Measurements from ENCODE around the gene PKD1. TPM values are rescaled to one million over a fixed set of nuclear protein-coding genes. Genes with fewer than 3 reads are reported as not detected.

PKD1 gene
- total RNA-seq, 2 donors from 2014 or later: 71.8 to 122 TPM

DNA sequence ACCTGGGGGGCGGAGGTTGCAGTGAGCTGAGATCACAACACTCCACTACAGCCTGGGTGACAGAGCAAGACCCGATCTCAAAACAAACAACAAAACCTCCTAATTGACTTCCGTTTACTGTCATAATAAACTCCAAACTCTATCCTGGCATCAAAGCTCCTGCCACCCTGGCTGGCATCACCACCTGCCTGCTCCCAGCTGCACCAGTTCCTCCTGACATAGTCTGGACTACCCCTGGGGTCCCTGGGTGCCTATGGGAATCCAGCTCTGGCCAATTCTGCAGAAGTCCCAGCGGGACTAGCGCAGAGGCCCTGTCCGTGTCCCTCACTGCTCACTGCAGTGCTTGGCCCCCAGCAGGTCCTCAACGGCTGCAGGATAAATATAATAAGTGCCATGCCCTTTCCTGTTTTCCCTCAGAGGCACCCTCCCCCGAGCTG, 88.8 kb downstream of the PKD1 start:
- peaks cover 22% of the 10 kb centered on the region for H3K36me3 Mint-ChIP-seq (ENCODE audit: low read depth)
- H3K27ac Mint-ChIP-seq: peak overlapping the region; percentile 62
- H3K4me3 Mint-ChIP-seq: peak overlapping the region; percentile 86
- H3K9me3 Mint-ChIP-seq: no peaks in the 10 kb centered on the region
- no peaks in the 10 kb centered on the region for H3K27me3 Mint-ChIP-seq
- ATAC-seq (replicated peaks): no peak
- peaks cover 4% of the 10 kb centered on the region for H3K4me1 Mint-ChIP-seq

- no peak overlapping the region for H3K27ac Mint-ChIP-seq
- H3K9me3 Mint-ChIP-seq: no peaks in the 10 kb centered on the region
- no peaks in the 10 kb centered on the region for H3K27me3 Mint-ChIP-seq
- ATAC-seq (replicated peaks): no peak
- peaks cover 15% of the 10 kb centered on the region for H3K36me3 Mint-ChIP-seq (ENCODE audit: low read depth)
- H3K4me1 Mint-ChIP-seq: peaks cover 4% of the 10 kb centered on the region
- peak overlapping the region; percentile 86 for H3K4me3 Mint-ChIP-seq
These were observed 89.5 kb downstream of the PKD1 start for GRCh38 chr16:2045965-2046892.

- Mint-ChIP-seq H3K36me3 (ENCODE audit: low read depth) (no peaks in the 10 kb centered on the region), H3K4me3 (no peak overlapping the region), H3K27ac (no peak overlapping the region), H3K9me3 (no peaks in the 10 kb centered on the region), H3K27me3 (no peaks in the 10 kb centered on the region), H3K4me1 (peaks cover 4% of the 10 kb centered on the region)
- no peak for ATAC-seq (replicated peaks)
These were observed 91.2 kb downstream of the PKD1 start for GRCh38 chr16:2044541-2044940.

DNA sequence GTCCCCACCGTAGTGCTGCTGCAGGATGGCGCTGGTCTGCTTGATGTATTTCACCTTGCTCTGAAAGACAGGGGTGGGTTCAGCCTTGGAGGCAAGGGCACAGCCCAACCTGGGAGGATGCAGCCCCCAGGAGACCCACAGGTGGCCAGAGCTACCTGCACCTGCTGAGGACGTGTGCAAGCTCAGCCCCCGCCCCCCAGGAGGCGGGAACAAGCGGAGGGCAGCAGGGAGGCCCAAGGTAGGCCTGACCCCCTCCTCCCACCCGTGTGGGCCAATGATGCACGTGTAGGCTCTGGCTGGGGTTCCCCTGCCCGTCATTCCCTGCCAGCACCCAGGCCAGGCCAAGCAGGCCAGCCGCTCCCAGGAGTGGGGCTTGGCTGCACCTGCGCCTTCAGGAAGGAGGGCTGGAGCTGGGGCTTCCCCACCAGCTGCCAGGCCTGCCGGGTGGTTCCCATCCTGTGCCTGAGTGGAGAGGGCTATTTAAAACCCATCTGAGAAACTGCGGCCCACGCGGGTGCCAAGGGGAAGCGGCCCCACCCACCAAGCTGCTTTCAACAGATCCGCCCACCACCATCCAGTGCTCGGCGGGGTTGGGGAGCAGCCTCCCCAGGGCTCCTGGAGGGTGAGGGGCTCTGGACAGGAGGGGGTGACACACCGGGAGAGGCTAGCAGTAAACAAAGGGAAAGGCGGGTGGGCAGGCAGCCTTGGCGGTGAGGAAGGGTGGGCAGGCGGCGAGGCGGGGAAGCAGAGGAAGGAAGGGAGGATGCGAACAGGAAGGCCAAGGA, 91.8 kb downstream of the PKD1 start:
- Mint-ChIP-seq H3K36me3 (ENCODE audit: low read depth) (no peaks in the 10 kb centered on the region), H3K27me3 (no peaks in the 10 kb centered on the region), H3K9me3 (no peaks in the 10 kb centered on the region), H3K27ac (no peak overlapping the region), H3K4me3 (no peak overlapping the region), H3K4me1 (peaks cover 4% of the 10 kb centered on the region)
- ATAC-seq (replicated peaks): no peak

GRCh38 chr16:2042986-2043666, 92.6 kb downstream of the PKD1 start:
- H3K9me3 Mint-ChIP-seq: no peaks in the 10 kb centered on the region
- no peak for ATAC-seq (replicated peaks)
- H3K4me1 Mint-ChIP-seq: peaks cover 4% of the 10 kb centered on the region
- H3K4me3 Mint-ChIP-seq: no peak overlapping the region
- no peaks in the 10 kb centered on the region for H3K36me3 Mint-ChIP-seq (ENCODE audit: low read depth)
- no peaks in the 10 kb centered on the region for H3K27me3 Mint-ChIP-seq
- no peak overlapping the region for H3K27ac Mint-ChIP-seq

- H3K4me3 Mint-ChIP-seq: no peak overlapping the region
- H3K36me3 Mint-ChIP-seq (ENCODE audit: low read depth): no peaks in the 10 kb centered on the region
- H3K4me1 Mint-ChIP-seq: peaks cover 4% of the 10 kb centered on the region
- no peaks in the 10 kb centered on the region for H3K9me3 Mint-ChIP-seq
- no peak for ATAC-seq (replicated peaks)
- no peak overlapping the region for H3K27ac Mint-ChIP-seq
- no peaks in the 10 kb centered on the region for H3K27me3 Mint-ChIP-seq
These were observed 93.3 kb downstream of the PKD1 start for GRCh38 chr16:2042171-2042985.

DNA sequence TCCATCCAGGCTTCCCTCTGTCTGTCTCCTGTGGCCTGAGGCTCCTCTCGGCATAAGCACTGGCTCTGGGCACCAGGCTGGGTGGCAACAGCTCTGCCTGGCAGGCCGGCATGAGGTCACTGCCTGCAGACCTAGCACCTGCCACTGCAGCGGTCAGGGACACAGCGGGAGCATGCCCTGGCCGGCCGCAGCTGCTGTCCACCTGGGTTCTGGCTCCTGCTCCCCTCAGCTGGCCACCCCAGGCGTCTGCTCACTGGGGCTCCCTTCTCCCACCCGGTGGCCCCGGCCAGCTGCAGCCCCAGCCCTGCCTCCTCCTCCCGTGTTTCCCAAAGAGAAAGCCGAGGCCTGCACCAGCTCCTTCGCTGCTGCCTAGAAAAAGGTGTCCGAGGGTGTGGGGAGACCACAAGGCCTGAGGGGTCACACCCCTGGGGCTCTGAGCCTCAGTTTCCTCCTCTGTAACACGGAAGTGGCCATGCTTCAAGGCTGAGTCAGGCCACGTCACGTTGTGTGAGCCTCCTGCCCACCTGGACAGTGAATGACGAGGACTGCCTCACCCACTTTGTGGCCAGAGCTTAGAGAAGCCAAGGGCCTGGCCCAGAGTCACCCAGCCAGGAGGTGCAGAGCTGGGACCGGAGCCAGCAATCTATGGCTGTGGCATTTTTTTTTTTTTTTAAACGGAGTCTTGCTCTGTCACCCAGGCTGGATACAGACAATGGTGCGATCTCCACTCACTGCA, 94.7 kb downstream of the PKD1 start:
- Mint-ChIP-seq H3K9me3 (no peaks in the 10 kb centered on the region), H3K4me1 (no peaks in the 10 kb centered on the region), H3K36me3 (ENCODE audit: low read depth) (no peaks in the 10 kb centered on the region), H3K4me3 (no peak overlapping the region), H3K27ac (no peak overlapping the region), H3K27me3 (no peaks in the 10 kb centered on the region)
- ATAC-seq (replicated peaks): no peak

- no peaks in the 10 kb centered on the region for H3K27me3 Mint-ChIP-seq
- no peak overlapping the region for H3K4me3 Mint-ChIP-seq
- no peak overlapping the region for H3K27ac Mint-ChIP-seq
- ATAC-seq (replicated peaks): no peak
- no peaks in the 10 kb centered on the region for H3K36me3 Mint-ChIP-seq (ENCODE audit: low read depth)
- no peaks in the 10 kb centered on the region for H3K9me3 Mint-ChIP-seq
- no peaks in the 10 kb centered on the region for H3K4me1 Mint-ChIP-seq
These were observed 95.5 kb downstream of the PKD1 start for GRCh38 chr16:2040041-2040786.

DNA sequence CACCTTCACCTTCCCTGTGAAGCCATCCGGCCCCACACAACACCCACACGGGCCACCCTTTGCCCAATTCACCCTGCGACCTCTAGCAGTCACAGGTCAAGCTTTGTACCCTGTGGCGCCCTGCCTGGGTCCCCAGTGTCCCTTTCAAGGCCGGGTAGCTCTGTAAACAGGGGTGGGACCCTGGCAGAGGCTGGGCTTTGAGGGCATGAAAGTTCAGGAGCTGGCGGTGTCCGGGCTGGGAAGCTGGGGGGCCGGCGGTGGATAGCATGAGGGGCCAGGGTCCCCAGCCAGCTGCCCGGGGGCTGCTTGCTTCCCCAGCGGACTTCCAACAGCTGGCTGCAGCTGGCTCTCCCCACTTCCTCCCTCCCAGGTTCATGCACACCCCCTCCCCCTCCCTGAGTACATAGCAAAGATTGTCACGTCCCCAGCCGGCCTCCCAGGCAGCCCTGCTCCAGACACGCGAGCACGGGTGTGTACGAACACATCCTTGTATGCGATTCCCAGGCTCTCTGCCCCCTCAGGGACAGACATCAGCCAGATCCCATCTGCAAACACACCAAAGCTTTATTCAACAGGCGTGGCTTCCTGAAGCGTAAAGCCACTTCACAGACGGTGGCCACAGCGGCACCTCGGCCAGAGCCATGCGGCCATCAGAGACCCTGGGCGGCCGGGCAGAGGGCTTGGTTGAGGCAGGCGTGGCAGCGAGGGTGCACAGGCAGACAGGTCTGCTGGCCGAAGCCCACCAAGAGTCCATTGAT, 96.2 kb downstream of the PKD1 start:
- H3K4me1 Mint-ChIP-seq: no peaks in the 10 kb centered on the region
- H3K4me3 Mint-ChIP-seq: no peak overlapping the region
- H3K36me3 Mint-ChIP-seq (ENCODE audit: low read depth): no peaks in the 10 kb centered on the region
- H3K27me3 Mint-ChIP-seq: no peaks in the 10 kb centered on the region
- H3K27ac Mint-ChIP-seq: no peak overlapping the region
- ATAC-seq (replicated peaks): no peak
- no peaks in the 10 kb centered on the region for H3K9me3 Mint-ChIP-seq

Other genes starting within 250 kb of the PKD1 start
- gene HS3ST6, start 217.5 kb downstream of the PKD1 start, total RNA-seq: not detected
- 10 to 100 TPM; 31.5 to 34.3 TPM for gene MSRB1, start 192.7 kb downstream of the PKD1 start, total RNA-seq
- gene RPL3L, start 181.2 kb downstream of the PKD1 start, total RNA-seq: under 1 TPM in 1 of 2 donors, not detected in 1; 0.37 TPM
- gene NDUFB10, start 176.4 kb downstream of the PKD1 start, total RNA-seq: 100 to 1,000 TPM in 1 of 2 donors, 10 to 100 TPM in 1; 65.3 to 122 TPM
- 1,000 to 10,000 TPM; 4,570 to 4,579 TPM for gene RPS2, start 171.1 kb downstream of the PKD1 start, total RNA-seq
- under 1 TPM in 1 of 2 donors, not detected in 1; 0.32 TPM for gene RNF151, start 169.0 kb downstream of the PKD1 start, total RNA-seq
- 10 to 100 TPM; 23.0 to 37.3 TPM for gene TBL3, start 163.8 kb downstream of the PKD1 start, total RNA-seq
- gene NOXO1, start 154.4 kb downstream of the PKD1 start, total RNA-seq: 1 to 10 TPM in 1 of 2 donors, not detected in 1; 1.0 TPM
- gene GFER, start 151.7 kb downstream of the PKD1 start, total RNA-seq: 10 to 100 TPM; 12.4 to 28.5 TPM
- 1 to 10 TPM; 5.9 to 7.9 TPM for gene SYNGR3, start 145.9 kb downstream of the PKD1 start, total RNA-seq
- 10 to 100 TPM; 41.2 to 79.6 TPM for gene ZNF598, start 126.1 kb downstream of the PKD1 start, total RNA-seq
- 1 to 10 TPM in 1 of 2 donors, not detected in 1; 2.8 TPM for gene NPW, start 116.1 kb downstream of the PKD1 start, total RNA-seq
- gene NHERF2, start 109.0 kb downstream of the PKD1 start, total RNA-seq: 1 to 10 TPM in 1 of 2 donors, under 1 TPM in 1; 0.21 to 2.9 TPM
- 10 to 100 TPM; 13.2 to 37.6 TPM for gene NTHL1, start 88.1 kb downstream of the PKD1 start, total RNA-seq
- gene TSC2, start 87.9 kb downstream of the PKD1 start, total RNA-seq: 10 to 100 TPM; 79.3 to 83.7 TPM
- gene RAB26, start 12.7 kb upstream of the PKD1 start, total RNA-seq: under 1 TPM; 0.28 to 0.34 TPM
- 10 to 100 TPM; 49.8 to 80.1 TPM for gene TRAF7, start 19.9 kb upstream of the PKD1 start, total RNA-seq
- 1 to 10 TPM in 1 of 2 donors, under 1 TPM in 1; 0.78 to 6.6 TPM for gene CASKIN1, start 60.7 kb upstream of the PKD1 start, total RNA-seq
- gene MLST8, start 69.6 kb upstream of the PKD1 start, total RNA-seq: 10 to 100 TPM; 33.4 to 48.8 TPM
- 1 to 10 TPM; 6.9 to 8.9 TPM for gene BRICD5, start 75.0 kb upstream of the PKD1 start, total RNA-seq
- 10 to 100 TPM; 11.6 to 21.6 TPM for gene PGP, start 78.9 kb upstream of the PKD1 start, total RNA-seq
- 10 to 100 TPM; 20.1 to 22.8 TPM for gene E4F1, start 87.7 kb upstream of the PKD1 start, total RNA-seq
- 1 to 10 TPM; 2.4 to 2.7 TPM for gene DNASE1L2, start 100.5 kb upstream of the PKD1 start, total RNA-seq
- gene ECI1, start 115.7 kb upstream of the PKD1 start, total RNA-seq: 10 to 100 TPM; 36.7 to 50.6 TPM
- 100 to 1,000 TPM; 205 to 314 TPM for gene RNPS1, start 132.2 kb upstream of the PKD1 start, total RNA-seq
- 1 to 10 TPM; 4.7 to 5.2 TPM for gene ABCA3, start 204.8 kb upstream of the PKD1 start, total RNA-seq